A549 treated with AZD9567 at 1 μM for 4 hours (cell line): ENCODE measurements around the gene IL1RAP. TPM values are rescaled to one million over a fixed set of nuclear protein-coding genes. Genes with fewer than 3 reads are reported as not detected.

Source experiments
- total RNA-seq: library from RNA; stranded (reverse); fragments of 200-300 nt; extraction: Qiagen RNA extraction; gene quantifications from 5 replicates; pipeline ENCODE4 v1.2.3, GENCODE V29; 2022; ENCODE audit not compliant: insufficient read depth

IL1RAP gene
- 4.1 to 10.5 TPM (median 5.0 TPM) in 5 replicates for total RNA-seq

GRCh38 chr3:190513409-190514370 is at the start of gene IL1RAP:
Gene IL1RAP (plus strand): TSS chr3:190514085. CDS start chr3:190564290, 50,205 bp downstream.

Other genes starting within 250 kb of the IL1RAP start
- gene CLDN1, start 191.6 kb upstream of the IL1RAP start, total RNA-seq = 16.4 to 24.0 TPM (median 19.5 TPM) in 5 replicates
- gene CLDN16, start 125.9 kb upstream of the IL1RAP start, total RNA-seq = 0.06 to 0.17 TPM (median 0.08 TPM) in 4 of 5 replicates, not detected in the other
- gene TMEM207, start 64.2 kb upstream of the IL1RAP start, total RNA-seq = not detected in 5 replicates